ENCODE results near the gene EED.
"Not testable (repeated sequence)": the region's sequence is repeated elsewhere in the genome, so short reads cannot be mapped to it uniquely, and the experiment has no call there.

EED gene

GRCh38 chr11:86249307-86250098 is 5.0 kb downstream of the EED start:
- no peak for DNase-seq (ENCODE audit: low spot score)

GRCh38 chr11:86251345-86251744 is 6.8 kb downstream of the EED start:
- no peak for DNase-seq (ENCODE audit: low spot score)

GRCh38 chr11:86255896-86256295 is 11.3 kb downstream of the EED start:
- DNase-seq (ENCODE audit: low spot score): no peak

GRCh38 chr11:86256608-86257007 is 12.1 kb downstream of the EED start:
- DNase-seq (ENCODE audit: low spot score): no peak

- no peak for DNase-seq (ENCODE audit: low spot score)
These were observed 12.9 kb downstream of the EED start for GRCh38 chr11:86257446-86257845.

- no peak for DNase-seq (ENCODE audit: low spot score)
These were observed 15.2 kb downstream of the EED start for GRCh38 chr11:86259730-86260129.

GRCh38 chr11:86261328-86261727 is 16.8 kb downstream of the EED start:
- DNase-seq (ENCODE audit: low spot score): no peak

GRCh38 chr11:86262387-86262786 is 17.8 kb downstream of the EED start:
- no peak for DNase-seq (ENCODE audit: low spot score)

GRCh38 chr11:86264649-86265048 is 20.1 kb downstream of the EED start:
- DNase-seq (ENCODE audit: low spot score): no peak

GRCh38 chr11:86265194-86265593 is 20.6 kb downstream of the EED start:
- no peak for DNase-seq (ENCODE audit: low spot score)

- DNase-seq (ENCODE audit: low spot score): no peak
These were observed 25.1 kb downstream of the EED start for GRCh38 chr11:86269645-86270044.

GRCh38 chr11:86274503-86274902 is 29.9 kb downstream of the EED start:
- no peak for DNase-seq (ENCODE audit: low spot score)

- DNase-seq (ENCODE audit: low spot score): no peak
These were observed 30.4 kb downstream of the EED start for GRCh38 chr11:86274999-86275398.

GRCh38 chr11:86275493-86276370 is 31.2 kb downstream of the EED start:
- DNase-seq (ENCODE audit: low spot score): no peak

- no peak for DNase-seq (ENCODE audit: low spot score)
These were observed 33.2 kb downstream of the EED start for GRCh38 chr11:86277741-86278140.

- DNase-seq (ENCODE audit: low spot score): no peak
These were observed 33.7 kb downstream of the EED start for GRCh38 chr11:86278226-86278625.

- no peak for DNase-seq (ENCODE audit: low spot score)
These were observed 35.2 kb downstream of the EED start for GRCh38 chr11:86279747-86280146.

GRCh38 chr11:86287468-86287796 is 42.9 kb downstream of the EED start:
- no peak for DNase-seq (ENCODE audit: low spot score)

GRCh38 chr11:86288776-86289507 is 44.4 kb downstream of the EED start:
- peak; percentile 10 for DNase-seq (ENCODE audit: low spot score)

GRCh38 chr11:86289508-86290280 is 45.1 kb downstream of the EED start:
- DNase-seq (ENCODE audit: low spot score): not testable (repeated sequence)

GRCh38 chr11:86291466-86292262 is 47.1 kb downstream of the EED start:
- peak; percentile 65 for DNase-seq (ENCODE audit: low spot score)

Measured in GM03348 (cell line).